ENCODE measurements around the gene SIMC1.

The SIMC1 gene

DNA sequence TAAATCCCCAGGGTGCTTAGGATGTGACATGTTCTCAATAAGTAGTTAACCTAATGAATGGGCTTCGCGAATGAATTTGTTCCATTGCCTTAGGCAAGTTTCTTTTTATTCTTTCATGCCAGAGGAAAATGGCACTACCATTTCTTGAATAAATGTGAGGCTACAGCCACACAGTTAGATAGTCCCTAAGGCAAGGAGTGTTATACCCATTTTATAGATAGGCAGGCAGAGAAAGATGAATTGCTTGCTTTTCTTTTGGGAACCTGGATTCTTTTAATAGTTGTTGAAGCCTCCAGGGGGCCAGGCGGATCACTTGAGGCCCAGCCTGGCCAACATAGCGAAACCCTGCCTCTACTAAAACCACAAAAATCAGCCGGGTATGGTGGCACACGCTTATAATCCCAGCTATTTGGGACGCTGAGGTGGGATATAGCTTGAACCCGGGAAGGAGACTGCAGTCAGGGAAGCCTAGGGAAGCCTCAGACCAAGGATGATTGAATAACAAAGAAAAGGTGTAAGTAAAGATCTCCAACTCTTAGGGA lies 149.2 kb downstream of the SIMC1 start:
- Mint-ChIP-seq H3K4me1 (ENCODE audit: low read depth in 2 of 2) (peaks cover 23 to 29% of the 10 kb centered on the region in 2 donors), H3K27me3 (no peaks in the 10 kb centered on the region), H3K4me3 (peak overlapping the region; percentile 94 to 95), H3K9me3 (no peaks in the 10 kb centered on the region), H3K27ac (peak overlapping the region; percentile 89 to 94), H3K36me3 (ENCODE audit: insufficient read depth) (peaks cover 49% of the 10 kb centered on the region)
- DNase-seq = no peak
- no peak for ATAC-seq (replicated peaks)

- H3K27me3 Mint-ChIP-seq = no peaks in the 10 kb centered on the region
- H3K36me3 Mint-ChIP-seq (ENCODE audit: insufficient read depth) = peaks cover 53% of the 10 kb centered on the region
- peak overlapping the region; percentile 89 to 94 for H3K27ac Mint-ChIP-seq
- no peaks in the 10 kb centered on the region for H3K9me3 Mint-ChIP-seq
- H3K4me1 Mint-ChIP-seq (ENCODE audit: low read depth in 2 of 2) = peaks cover 23 to 29% of the 10 kb centered on the region in 2 donors
- no peak for ATAC-seq (replicated peaks)
- peak in 1 of 3 experiments; percentile 9 for DNase-seq
- peak overlapping the region; percentile 94 to 95 for H3K4me3 Mint-ChIP-seq
These were observed 149.8 kb downstream of the SIMC1 start for GRCh38 chr5:176388003-176388443.

GRCh38 chr5:176388444-176389134 lies 150.4 kb downstream of the SIMC1 start, which contains the start of the genes HIGD2A and NOP16:
Gene HIGD2A, plus strand, starts transcription at chr5:176388751. Its CDS starts 69 bp downstream, at chr5:176388820.
Gene NOP16, minus strand, starts transcription at chr5:176388598. Its CDS starts 59 bp downstream, at chr5:176388539.
- peak within 1 kb of the TSS; percentile 94 to 95 for H3K4me3 Mint-ChIP-seq
- DNase-seq = peak; percentile 96 to 99 (median 98)
- peak within 1 kb of the TSS; percentile 94 to 96 for H3K27ac Mint-ChIP-seq
- H3K9me3 Mint-ChIP-seq = no peaks in the 10 kb centered on the region
- no peaks in the 10 kb centered on the region for H3K27me3 Mint-ChIP-seq
- H3K4me1 Mint-ChIP-seq (ENCODE audit: low read depth in 2 of 2) = peaks cover 23 to 29% of the 10 kb centered on the region in 2 donors
- peak; percentile 85 for ATAC-seq (replicated peaks)
- peaks cover 53% of the 10 kb centered on the region for H3K36me3 Mint-ChIP-seq (ENCODE audit: insufficient read depth)

GRCh38 chr5:176389135-176390123 lies 151.2 kb downstream of the SIMC1 start:
- Mint-ChIP-seq H3K36me3 (ENCODE audit: insufficient read depth) (peaks cover 44% of the 10 kb centered on the region), H3K4me1 (ENCODE audit: low read depth in 2 of 2) (peaks cover 23 to 29% of the 10 kb centered on the region in 2 donors), H3K9me3 (no peaks in the 10 kb centered on the region), H3K27ac (peak overlapping the region; percentile 94 to 96), H3K27me3 (no peaks in the 10 kb centered on the region), H3K4me3 (peak overlapping the region; percentile 94 to 95)
- ATAC-seq (replicated peaks) = peak; percentile 44
- no peak for DNase-seq

DNA sequence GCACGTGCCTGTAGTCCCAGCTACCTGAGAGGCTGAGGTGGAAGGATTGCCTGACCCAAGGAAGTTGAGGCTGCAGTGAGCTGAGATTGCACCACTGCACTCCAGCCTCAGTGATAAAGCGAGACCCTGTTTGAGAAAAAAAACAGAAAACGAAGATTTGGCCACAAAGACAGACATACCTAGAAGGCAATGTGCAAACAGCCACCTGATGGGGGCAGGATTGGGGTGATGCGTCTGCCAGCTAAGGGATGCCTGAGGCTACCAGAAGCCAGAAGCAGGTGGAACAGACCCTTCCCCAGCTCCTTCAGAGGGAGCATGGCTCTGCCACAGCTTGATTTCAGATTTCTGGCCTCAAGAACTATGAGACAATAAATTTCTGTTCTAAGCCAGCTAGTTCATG lies 153.3 kb downstream of the SIMC1 start:
- ATAC-seq (replicated peaks) = no peak
- H3K4me3 Mint-ChIP-seq = no peak overlapping the region
- H3K9me3 Mint-ChIP-seq = no peaks in the 10 kb centered on the region
- H3K27ac Mint-ChIP-seq = no peak overlapping the region
- peaks cover 43% of the 10 kb centered on the region for H3K36me3 Mint-ChIP-seq (ENCODE audit: insufficient read depth)
- no peaks in the 10 kb centered on the region for H3K27me3 Mint-ChIP-seq
- H3K4me1 Mint-ChIP-seq (ENCODE audit: low read depth in 2 of 2) = peaks cover 21 to 25% of the 10 kb centered on the region in 2 donors
- DNase-seq = no peak

DNA sequence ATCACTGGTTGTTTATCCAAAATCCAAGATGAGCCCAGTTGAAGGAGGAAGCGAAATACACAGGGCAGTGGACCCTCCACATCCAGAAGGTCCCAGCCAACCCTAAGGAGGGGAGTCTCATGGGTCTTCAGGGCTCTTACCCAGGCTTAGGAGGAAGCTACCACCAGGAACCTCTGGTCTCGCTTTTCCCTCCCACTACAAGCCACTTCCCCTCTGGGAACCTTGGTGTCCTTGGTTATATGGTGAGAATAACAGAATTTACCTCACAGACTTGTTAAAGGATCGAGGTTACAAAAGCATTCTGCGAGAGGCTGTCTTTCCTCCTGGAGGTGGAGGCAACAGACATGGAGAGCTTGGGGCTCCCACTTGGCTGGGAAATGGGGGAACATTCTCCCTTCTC lies 153.8 kb downstream of the SIMC1 start:
- Mint-ChIP-seq H3K27me3 (no peaks in the 10 kb centered on the region), H3K4me1 (ENCODE audit: low read depth in 2 of 2) (peaks cover 16 to 21% of the 10 kb centered on the region in 2 donors), H3K36me3 (ENCODE audit: insufficient read depth) (peaks cover 45% of the 10 kb centered on the region), H3K4me3 (no peak overlapping the region), H3K27ac (no peak overlapping the region), H3K9me3 (no peaks in the 10 kb centered on the region)
- no peak for DNase-seq
- no peak for ATAC-seq (replicated peaks)

DNA sequence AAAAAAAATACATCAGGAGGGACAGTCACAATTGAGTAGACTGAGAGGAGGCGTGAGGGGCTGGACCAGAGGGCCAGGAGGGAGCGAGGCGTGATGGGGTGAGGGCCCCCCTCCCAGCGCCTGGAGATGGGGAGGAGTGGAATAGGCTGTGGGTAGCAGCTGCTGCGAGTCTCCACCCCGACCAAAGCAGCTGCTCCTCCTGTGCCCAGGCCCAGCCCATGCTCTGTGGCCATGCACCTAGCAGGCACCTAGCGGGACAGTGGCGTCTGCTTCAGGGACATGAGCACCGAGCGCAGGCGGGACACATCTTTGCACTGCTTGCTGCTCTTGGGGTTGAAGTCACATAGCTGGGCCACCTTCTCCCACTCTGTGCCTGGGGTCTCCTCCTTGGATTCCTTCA lies 154.3 kb downstream of the SIMC1 start:
- no peak overlapping the region for H3K27ac Mint-ChIP-seq
- H3K4me3 Mint-ChIP-seq = no peak overlapping the region
- H3K9me3 Mint-ChIP-seq = no peaks in the 10 kb centered on the region
- ATAC-seq (replicated peaks) (no peak), DNase-seq (no peak)
- H3K4me1 Mint-ChIP-seq (ENCODE audit: low read depth in 2 of 2) = peaks cover 11 to 16% of the 10 kb centered on the region in 2 donors
- H3K36me3 Mint-ChIP-seq (ENCODE audit: insufficient read depth) = peaks cover 48% of the 10 kb centered on the region
- H3K27me3 Mint-ChIP-seq = no peaks in the 10 kb centered on the region

GRCh38 chr5:176394096-176394495 lies 155.9 kb downstream of the SIMC1 start:
- Mint-ChIP-seq H3K27ac (no peak overlapping the region), H3K27me3 (no peaks in the 10 kb centered on the region), H3K4me1 (ENCODE audit: low read depth in 2 of 2) (peaks cover 6 to 14% of the 10 kb centered on the region in 2 donors), H3K9me3 (no peaks in the 10 kb centered on the region), H3K4me3 (no peak overlapping the region), H3K36me3 (ENCODE audit: insufficient read depth) (peaks cover 52% of the 10 kb centered on the region)
- ATAC-seq (replicated peaks) (no peak), DNase-seq (no peak)

DNA sequence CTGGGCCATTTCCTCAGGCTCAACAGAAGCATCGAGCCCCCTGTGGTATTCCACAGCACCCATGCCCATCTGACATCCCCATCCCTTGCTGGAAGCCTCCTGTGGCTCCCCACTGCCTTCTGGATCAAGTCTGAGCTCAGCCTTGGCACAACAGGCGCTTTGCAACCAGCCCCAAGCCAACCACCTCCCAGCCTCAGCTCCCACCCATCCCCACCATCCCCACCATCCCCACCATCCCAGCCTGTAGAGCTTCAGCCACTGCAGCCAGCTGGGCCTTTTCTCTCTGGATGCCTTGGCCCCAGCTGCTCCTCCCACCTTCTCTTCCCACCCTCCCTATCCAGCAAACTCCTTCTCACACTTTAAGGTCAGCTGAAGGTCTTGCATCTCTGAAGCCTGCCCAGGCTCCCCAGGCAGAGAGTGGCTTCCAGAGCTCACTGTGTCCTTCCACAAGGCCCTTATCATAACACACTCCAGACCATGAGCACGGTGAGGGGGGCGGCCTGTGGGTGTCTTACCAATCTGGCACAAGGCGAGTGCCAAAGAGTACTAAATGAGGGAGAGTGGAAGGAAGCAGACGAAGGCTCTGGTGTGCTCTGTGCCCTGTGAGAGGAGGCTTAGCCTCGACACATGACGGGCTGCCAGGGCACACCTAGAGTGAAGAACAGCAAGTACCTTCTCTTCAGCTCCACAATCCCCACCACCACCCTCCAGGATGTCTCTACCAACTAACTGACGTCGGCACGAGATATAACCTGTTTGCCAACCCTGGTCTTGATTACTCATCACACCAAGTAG lies 156.9 kb downstream of the SIMC1 start:
- no peaks in the 10 kb centered on the region for H3K9me3 Mint-ChIP-seq
- H3K4me1 Mint-ChIP-seq (ENCODE audit: low read depth in 2 of 2) = peaks cover 1 to 9% of the 10 kb centered on the region in 2 donors
- no peak overlapping the region for H3K4me3 Mint-ChIP-seq
- no peak for ATAC-seq (replicated peaks)
- DNase-seq = no peak
- H3K36me3 Mint-ChIP-seq (ENCODE audit: insufficient read depth) = peaks cover 56% of the 10 kb centered on the region
- peak overlapping the region; percentile 13 to 23 for H3K27ac Mint-ChIP-seq
- no peaks in the 10 kb centered on the region for H3K27me3 Mint-ChIP-seq

All from effector memory CD8-positive, alpha-beta T cell (primary cell).